HG03139 (cell line): ENCODE results near the gene PRTFDC1.
"Not testable (repeated sequence)": the region's sequence is repeated elsewhere in the genome, so short reads cannot be mapped to it uniquely, and the experiment has no call there.

ENCODE experiments used
- ATAC-seq: cut with Tn5 transposase; IDR thresholded peaks from one replicate; pipeline ENCODE4 v1.9.1; 2021; ENCODE audit not compliant: unreplicated experiment

Gene PRTFDC1

DNA sequence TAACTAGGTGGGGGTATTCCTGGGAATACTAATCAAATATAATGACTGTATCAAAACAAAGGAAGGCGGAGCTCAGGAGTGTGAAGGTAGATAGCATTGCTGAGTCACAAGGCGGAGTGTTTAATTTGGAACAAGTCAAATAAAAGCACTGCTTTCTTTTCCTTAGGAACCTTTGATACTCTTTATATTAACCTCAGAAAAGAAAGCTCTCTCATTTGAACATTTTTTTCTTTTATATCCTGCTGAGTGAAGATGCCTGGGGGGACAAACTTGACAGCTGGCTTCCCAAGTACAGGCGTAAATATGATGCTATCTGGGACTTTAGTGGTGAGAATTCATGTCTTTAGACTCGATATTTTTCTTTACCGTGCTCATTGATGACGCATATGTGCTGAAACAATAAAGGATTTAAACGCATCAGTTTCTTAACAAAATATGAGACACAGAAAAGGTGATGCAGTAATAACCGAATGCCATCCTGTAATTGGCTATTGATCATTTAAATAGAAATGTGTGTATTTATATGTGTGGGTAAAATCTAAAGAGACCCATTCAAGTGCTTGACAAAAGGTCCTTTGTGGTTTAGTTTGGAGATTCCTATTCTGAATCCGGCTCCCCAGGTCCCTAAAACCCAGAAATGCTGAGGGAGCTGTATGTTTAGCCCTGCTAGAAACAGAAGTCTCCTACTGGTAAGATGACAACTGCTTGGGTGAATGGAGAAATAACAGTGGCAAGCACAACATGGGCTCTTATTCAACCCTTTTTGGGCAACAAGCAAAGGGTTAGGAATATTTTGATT lies 102.7 kb downstream of the PRTFDC1 start:
- ATAC-seq = no peak

DNA sequence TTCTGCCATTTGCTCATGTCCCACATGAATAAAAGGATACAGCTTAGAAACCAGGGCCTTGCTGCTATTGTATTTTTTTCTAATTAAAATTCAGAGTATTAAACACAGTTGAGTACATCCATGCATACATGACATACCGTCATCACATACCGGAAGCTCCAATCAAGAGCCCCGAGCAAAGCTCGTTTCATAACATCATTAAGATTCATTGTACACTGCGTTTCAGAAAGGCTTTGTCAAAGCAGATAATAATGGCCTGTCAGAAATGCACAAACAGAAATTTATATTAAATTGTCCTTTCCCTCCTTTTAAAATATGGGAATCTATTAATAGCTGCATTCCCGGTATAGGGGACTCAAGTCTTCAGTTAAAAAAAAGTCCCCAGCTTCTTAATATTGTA lies 103.4 kb downstream of the PRTFDC1 start:
- no peak for ATAC-seq

DNA sequence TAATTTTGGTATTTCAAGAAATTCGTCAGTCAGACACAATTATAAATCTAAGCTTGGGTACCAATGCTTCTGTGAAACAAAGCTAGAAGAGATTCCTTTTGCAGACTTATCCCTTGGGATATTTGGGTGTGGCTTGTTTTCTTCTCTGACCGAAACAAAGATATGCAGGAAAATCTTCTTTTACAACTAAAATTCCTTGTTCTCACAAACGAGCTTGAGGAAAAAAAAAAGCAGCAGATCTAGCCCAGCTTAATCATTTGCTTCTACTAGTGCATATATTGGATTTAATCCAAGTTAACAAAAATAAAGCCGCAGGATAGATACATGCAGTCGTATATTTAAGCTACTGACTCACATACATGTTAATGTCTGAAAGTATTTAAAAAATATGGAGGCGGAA lies 104.2 kb downstream of the PRTFDC1 start:
- ATAC-seq = no peak

DNA sequence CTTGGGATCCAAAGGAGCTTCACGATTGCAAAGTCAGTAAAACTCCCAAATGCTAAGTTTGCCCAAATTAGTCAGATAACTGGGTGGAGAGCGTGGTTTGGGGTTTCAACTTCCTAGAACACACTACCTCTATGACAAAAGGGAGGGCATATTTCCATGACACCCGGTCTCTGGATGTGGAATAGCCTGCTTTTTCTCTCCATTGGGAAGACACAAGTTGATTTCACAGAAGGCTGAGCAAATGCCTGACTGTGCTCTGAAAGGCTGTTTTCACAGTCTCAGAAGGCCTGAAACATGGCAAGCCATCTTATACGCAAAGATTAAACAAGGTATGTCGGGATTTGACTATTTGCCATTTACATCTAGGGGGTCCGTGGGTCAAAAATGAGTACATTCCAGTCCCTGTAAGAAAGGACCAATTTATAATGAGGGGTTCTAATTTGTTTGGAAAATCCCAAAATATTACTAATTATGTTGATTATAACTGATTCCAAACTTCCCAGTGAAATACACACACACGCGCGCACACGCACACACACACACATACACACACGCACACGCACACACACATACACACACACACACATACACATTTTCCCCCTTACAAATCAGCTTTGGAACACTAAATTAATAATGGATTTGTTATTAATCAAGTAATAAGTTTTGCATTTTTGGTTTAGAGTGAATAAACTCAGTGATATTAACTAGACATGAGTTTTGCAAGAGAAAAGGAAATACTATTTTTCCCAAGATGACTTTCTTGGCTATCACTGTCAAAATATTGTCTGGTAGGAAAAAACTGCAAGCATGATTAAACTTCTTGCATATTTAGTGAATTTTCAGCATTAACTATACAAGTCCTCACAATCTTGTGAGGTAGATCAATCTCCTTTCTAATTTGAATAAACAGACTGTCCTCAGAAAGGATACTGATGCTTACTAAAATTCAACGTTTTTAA lies 105.0 kb downstream of the PRTFDC1 start:
- ATAC-seq = no peak

DNA sequence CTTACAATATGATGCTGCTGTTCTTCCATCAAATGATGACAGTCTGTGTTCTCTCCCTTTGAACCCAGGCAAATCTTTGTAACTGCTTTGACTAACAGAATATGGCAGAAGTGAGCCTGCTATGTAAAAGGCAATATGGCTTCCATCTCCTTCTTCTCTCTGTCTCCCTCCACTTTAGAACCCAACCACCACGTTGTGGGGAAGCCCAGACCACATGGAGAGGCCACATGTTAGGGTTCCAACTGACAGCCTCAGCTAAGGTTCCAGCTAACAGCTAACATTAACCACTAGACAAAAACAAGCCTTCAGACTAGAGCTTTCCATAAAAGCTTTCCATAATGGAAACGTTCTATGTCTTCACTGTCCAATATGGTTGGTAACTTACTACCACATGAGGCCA lies 107.7 kb downstream of the PRTFDC1 start:
- no peak for ATAC-seq

DNA sequence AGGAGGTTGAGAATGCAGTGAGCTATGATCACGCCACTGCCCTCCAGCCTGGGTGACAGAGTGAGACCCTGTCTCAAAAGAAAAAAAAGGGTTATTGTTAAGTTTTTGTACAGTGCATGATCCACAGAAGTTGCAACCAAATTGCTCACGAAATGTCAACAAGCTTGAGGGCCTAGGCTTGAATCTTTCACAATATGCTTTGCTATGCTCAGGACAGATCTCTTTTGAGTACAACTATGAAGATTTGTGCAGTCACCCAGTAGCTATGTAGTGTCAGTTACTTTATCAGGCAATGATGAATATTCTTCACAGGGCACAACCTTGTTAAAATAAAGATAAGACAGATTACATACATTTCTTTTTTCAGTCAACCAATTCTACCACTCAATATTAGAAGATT lies 109.2 kb downstream of the PRTFDC1 start:
- ATAC-seq = no peak

DNA sequence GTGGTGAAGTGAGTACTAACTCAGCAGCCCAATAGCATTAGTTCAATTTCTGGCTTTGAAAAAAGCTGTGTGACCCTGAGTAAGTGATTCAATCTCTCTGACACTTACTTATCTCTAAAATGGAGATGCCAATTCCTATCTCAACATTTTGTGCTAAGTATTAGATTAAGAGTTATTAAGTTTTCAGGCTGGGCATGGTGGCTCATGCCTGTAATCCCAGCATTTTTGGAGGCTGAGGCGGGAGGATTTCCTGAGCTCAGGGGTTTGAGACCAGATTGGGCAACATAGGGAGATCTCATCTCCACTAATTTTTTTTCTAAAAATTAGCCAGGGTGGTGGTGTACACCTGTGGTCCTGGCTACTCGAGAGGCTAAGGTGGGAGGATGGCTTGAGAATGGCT lies 109.5 kb downstream of the PRTFDC1 start:
- ATAC-seq = no peak

DNA sequence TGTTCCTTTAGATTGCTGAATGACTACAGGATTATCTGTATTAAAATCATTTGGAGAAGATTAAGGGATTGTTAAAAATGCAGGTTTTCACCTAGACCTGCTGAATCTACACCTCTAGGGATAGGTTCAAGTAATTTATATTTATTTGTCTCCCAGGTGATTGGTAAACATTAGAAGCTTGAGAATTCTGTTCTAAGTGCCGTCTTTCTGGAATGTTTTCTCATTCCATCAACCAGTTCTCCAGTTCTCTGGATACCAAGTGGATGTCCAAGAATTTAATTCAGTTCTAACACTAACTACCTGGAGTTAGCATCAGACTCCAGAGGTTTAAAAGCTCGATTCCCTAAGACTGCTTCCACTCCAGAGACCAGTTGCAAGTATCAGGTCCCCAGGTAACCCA lies 110.9 kb downstream of the PRTFDC1 start:
- ATAC-seq = no peak

DNA sequence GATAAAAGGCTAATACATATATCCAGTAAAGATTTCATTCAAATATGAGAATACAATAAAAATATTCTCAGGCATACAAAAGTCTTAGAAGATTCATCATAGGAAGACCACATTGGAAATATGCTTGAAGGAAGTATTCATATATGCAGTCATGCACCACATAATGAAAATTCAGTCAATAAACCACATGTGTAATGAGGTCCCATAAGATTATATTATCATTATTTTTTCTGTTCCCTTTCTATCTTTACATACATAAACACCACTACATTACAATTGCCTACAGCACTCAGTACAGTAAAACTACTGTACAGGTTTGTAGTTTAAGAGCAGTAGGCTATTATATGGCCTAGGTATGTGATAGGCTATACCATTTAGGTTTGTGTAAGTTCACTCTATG lies 111.6 kb downstream of the PRTFDC1 start:
- ATAC-seq = no peak

DNA sequence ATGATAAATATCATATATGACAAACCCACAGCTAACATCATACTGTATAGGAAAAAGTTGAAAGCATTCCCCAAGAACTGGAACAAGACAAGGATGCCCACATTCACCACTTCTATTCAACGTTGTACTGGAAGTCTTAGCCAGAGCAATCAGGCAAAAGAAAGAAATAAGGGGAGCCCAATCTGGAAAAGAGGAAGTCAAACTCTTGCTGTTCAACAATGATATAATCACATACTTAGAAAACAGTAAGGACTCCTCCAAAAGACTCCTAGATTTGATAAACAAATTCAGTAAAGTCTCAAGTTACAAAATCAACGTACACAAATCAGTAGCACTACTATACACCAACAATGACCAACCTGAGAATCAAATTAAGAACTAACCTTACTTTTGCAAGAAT lies 114.6 kb downstream of the PRTFDC1 start:
- not testable (repeated sequence) for ATAC-seq

DNA sequence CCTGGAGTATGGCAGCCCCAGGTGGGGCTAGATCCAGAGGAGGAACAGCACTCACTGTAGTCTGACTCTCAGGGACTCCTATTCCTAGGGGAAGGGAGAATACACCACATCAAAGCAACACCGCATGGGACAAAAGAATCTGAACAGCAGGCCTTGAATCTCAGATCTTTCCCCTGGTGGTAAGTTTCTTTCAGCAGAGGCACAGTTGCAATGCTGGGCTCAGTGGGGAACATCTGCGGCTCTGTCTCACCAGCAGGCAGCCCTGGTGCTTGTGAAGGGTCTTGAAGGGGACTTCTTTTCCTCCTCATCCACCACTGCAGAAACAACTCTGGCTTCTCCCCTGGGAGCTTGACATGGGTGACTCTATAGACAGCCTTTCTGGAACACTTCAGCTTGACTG lies 117.5 kb downstream of the PRTFDC1 start:
- ATAC-seq = no peak

DNA sequence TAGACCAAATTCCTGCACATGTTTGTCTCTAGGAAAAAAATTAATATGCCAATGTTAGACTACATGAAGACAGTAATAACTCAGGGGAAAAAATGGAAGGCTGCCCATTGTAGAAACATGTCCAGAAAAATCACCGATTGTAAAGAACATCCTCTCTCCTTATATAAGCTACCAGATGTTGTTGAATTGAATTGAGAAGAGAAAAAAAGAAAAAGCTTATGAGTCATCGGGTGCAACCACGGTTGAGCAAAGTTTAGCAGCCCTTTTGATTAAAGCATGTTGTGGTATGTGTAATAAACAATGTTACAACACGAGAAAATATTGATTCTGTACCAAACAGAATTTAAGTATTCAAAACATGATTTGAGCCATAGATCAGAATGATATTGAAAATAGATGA lies 126.4 kb downstream of the PRTFDC1 start:
- no peak for ATAC-seq

DNA sequence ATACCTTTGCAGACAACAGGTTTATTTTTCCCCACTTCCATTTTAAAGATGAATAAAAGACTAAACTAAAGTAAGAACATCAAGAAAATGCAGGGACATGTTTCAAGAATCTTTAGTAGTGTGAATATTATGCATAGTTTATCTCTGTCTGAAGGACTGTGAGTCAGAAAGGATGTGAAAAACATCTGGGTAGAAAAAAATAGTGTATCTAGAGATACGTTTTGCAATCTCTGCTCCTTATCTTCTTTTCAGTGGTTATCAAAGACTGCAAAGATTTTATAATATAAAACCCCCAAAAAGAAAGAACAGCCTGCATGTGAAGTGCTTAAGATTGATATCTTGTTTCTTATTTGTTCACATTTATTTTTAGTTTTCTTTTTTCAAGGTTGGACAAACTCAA lies 126.9 kb downstream of the PRTFDC1 start:
- ATAC-seq = no peak

DNA sequence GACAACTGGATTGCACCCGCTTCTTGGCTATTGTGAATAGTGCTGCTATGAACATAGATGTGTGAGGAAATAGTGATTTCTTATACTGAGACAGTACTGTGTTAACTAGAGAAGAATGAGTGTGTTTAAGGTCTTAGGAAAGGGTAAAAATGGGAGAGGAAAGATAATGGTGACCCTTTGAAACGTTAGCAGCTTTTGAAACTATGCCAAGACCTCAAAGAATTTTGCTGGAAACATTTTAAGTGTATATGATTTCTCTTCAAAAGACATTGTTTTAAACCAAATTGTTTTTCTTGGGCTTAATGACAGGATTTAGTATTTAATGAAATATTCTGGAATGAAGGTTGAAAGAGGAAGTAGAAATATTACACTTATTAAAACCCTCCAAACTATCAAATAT lies 127.9 kb downstream of the PRTFDC1 start:
- no peak for ATAC-seq

DNA sequence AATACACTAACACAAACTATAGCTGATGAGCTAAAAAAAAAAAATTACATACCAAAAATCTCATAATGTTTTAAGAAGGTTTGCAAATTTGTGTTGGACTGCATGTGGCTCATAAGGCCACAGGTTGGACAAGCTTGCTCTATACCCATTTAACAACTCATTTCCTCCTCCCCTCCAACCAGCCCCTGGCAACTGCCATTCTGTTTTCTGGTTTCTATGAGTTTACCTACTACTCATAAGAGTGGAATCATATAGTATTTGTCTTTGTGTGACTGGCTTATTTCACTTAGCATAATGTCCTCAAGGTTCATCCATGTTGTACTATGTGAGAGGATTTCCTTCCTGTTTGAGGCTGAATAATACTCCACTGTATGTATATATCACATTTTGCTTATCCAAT lies 128.3 kb downstream of the PRTFDC1 start:
- no peak for ATAC-seq

DNA sequence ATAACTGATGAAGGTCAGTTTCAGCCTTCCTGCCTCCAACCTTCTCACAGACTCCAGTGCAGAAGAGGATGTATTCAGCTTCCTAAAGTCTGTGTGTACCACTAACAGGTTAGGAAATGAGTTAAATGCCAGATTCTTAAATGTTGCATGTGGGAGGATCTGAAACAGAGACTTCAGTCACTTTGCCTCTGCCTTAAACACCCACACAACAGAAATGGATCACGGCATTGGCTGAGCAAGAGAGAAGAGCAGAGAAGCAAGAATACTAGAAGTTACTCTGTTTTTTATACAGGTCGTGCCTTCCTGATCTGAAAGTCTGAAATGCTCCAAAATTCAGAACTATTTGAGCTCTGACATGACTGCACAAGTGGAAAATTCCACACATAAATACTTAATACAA lies 129.8 kb downstream of the PRTFDC1 start:
- ATAC-seq = peak; percentile 57

DNA sequence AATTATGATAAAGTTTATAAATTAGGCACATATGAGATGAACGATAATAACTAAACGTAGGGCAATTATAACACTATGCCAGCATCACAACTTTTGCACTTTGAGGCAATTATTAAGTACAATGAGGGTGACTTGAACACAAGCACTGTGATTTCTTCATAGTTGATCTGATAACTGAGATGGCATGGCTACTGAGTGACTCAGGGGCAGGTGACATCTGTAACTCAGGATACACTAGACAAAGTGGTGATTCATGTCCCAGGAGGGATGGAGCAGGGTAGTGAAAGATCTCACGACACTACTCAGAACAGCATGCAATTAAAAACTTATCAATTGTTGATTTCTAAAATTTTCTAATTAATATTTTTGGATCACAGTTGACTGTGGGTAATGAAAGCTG lies 130.4 kb downstream of the PRTFDC1 start:
- ATAC-seq = no peak

DNA sequence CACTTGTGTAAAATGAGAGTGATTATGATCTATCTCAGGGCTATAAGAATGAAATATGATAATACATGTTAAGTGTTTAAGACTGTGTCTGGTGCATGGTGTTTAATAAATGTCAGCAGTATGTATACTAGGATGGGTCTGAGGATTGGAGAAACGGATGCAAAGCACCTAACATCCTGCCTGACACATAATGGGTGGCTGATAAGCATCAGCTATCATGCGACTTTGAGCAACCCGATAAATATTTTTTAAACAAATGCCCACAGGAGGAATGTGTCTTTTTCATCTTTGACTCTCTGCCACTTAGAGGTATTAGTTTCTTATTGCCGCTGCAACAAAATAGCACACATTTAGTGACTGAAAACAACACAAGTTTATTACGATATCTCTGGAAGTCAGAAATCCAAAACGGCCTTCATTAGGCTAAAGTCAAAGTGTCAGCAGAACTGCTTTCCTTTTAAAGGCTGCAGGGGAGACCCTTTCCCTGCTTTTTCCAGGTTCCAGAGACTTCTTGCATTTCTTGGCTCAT lies 135.5 kb downstream of the PRTFDC1 start:
- ATAC-seq = no peak

DNA sequence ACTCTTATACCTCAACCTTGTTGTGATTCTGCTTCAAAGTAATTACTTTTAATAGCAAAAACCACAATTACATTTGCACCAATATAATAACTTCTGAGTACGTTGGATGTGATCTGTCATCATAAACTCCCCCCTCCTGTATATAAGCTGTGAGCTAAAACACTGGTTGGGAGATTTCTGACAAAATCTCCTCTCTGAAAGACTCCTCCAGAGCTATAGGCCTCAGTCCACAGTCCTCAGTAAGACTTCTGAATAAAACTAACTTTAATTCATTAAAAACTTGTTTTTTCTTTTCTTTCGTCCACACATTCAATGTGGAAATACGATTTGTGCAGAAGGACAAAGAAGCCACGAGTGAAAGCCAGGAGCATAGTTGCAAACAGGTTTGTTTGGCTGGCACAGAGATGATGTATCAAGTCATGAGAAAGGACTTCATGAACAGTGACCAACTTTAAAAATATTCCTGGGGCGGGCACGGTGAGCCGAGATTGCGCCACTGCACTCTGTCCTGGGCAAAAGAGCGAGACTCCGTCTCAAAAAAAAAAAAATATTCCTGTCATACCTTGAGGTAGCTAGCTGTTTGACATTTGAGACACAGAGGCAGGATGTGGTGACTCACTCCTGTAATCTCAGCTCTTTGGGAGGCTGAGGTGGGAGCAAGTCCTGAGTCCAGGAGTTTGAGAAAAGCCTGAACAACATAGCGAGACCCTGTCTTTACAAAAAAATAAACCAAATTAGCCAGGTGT lies 137.7 kb downstream of the PRTFDC1 start:
- ATAC-seq = no peak

DNA sequence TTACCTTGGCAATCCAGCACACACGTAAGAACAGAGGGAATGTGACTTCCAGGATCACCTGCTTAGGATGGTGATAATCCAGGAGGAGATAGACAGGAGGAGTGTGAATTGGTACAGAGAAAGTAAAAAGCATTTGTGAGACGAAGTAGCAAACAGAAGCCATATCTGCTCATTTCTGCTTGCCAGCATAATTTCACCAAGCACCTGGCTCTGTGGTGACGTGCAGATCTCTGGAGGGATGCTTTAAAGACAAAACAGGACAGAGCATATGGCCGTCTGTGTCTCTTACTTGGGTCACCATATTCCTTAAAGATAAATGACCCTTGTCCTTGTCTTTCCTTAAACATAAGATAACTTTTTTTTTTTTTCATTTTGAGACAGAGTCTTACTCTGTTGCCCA lies 138.6 kb downstream of the PRTFDC1 start:
- ATAC-seq = no peak

DNA sequence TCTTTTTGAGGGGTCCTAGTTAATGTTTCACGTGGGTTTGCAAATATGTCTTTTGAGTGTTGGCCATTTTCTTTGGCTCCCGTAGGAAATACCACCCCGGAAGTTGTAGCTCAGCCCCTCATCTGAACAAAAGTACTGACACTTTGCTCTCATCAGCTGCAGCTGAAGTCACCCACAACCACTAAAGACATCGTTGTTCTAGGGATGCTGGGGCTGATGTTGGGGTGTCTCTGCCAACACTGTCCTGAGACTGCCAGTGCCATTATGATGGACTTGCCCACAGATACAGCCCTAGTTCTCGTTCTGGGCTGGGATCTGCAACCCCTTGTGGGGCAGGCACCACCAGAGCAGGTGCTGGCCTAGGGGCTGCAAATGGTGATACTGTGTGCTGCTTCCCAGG lies 146.1 kb downstream of the PRTFDC1 start:
- no peak for ATAC-seq
